ENCODE data around the gene MBIP.

Gene MBIP

GRCh38 chr14:36325853-36326252, 5.4 kb upstream of the MBIP start:
- ChIA-PET POLR2A (ENCODE audit: low non-redundant PET) (no interaction called here), CTCF (no interaction called here)
- TF ChIP-seq CTCF (conservative IDR thresholded peaks at IDR 0.05; ENCODE audit: low read depth) = no peak
- H3K27ac ChIP-seq = no peak overlapping the region
- DNase-seq (ENCODE audit: low spot score) = no peak

DNA sequence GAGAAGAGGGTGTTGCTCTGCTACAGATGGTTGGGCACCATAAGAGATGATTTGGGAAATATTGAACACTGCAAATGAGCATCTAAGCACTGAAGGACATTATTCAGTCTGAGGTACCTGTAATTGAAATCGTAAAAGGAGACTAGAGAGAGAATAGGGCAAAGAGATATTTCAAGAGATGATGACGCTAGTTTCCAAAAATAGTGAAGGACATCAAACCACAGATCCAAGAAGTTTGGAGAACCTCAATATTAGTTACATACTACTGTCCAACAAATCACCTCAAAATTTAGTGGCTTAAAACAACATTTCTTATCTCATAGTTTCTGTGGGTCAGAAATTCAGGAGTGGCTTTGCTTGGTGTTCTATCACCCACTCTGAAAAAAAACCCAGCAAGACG, 4.5 kb upstream of the MBIP start:
- no peak for DNase-seq (ENCODE audit: low spot score)
- POLR2A ChIA-PET (ENCODE audit: low non-redundant PET) = no interaction called here
- H3K27ac ChIP-seq = no peak overlapping the region
- TF ChIP-seq CTCF (conservative IDR thresholded peaks at IDR 0.05; ENCODE audit: low read depth) = no peak
- CTCF ChIA-PET = no interaction called here

- ChIA-PET CTCF (interaction anchor here (0.6 to 1.0 kb wide), 5 partner anchors 47 to 1364 kb away, joined by 3 to 5 read pairs (median 3); no protein-coding TSS in a partner anchor), POLR2A (ENCODE audit: low non-redundant PET) (interaction anchor here (0.5 to 0.6 kb wide), 2 partner anchors 61 to 90 kb away, joined by 3 read pairs; no protein-coding TSS in a partner anchor)
- no peak overlapping the region for H3K27ac ChIP-seq
- TF ChIP-seq CTCF (conservative IDR thresholded peaks at IDR 0.05; ENCODE audit: low read depth) = no peak
- DNase-seq (ENCODE audit: low spot score) = no peak
Observed at GRCh38 chr14:36320897-36321381, 502 bp upstream of the MBIP start.

DNA sequence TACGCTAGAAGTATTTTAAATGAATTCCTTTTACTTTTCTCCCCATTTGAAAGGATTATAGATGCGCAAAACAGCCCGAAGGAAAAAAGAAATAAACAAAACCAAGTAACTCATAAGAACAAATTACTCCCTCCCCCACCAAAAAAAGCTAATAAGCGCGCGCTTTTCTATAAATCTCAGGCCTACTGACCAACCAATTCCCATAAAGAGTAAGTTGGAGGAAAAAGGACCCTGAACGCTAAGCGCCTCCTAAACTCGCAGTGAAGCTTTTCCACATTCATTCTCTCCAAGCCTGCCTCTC, 588 bp downstream of the MBIP start:
- CTCF ChIA-PET = interaction anchor here (0.7 to 0.9 kb wide), 2 partner anchors 148 to 204 kb away, joined by 3 to 4 read pairs; no protein-coding TSS in a partner anchor
- no peak for TF ChIP-seq CTCF (conservative IDR thresholded peaks at IDR 0.05; ENCODE audit: low read depth)
- POLR2A ChIA-PET (ENCODE audit: low non-redundant PET) = no interaction called here
- peak overlapping the region; percentile 83 for H3K27ac ChIP-seq
- no peak for DNase-seq (ENCODE audit: low spot score)

DNA sequence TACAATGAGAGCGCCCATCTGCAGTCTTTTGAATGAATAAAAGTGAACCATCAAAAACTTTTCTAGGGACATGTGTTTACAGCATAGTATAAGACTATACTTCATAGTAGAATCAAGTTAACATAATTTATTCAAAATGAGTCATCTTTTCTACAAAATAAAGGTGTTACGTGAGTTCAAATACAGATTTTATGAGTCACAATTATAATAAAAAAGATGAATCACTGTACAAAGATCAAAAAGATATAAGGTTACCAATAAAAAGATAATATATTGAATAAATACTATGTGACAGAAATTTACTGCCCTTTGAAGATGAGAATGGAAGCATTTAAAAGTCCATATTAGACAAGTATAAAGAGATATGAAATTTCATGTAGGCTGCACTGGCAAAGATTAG, 2.8 kb downstream of the MBIP start:
- no peak overlapping the region for H3K27ac ChIP-seq
- DNase-seq (ENCODE audit: low spot score) = peak; percentile 49
- ChIA-PET CTCF (no interaction called here), POLR2A (ENCODE audit: low non-redundant PET) (no interaction called here)
- TF ChIP-seq CTCF (conservative IDR thresholded peaks at IDR 0.05; ENCODE audit: low read depth) = no peak

- CTCF ChIA-PET = interaction anchor here (0.7 kb wide), 1 partner anchor 21 kb away, joined by 3 read pairs; no protein-coding TSS in a partner anchor
- POLR2A ChIA-PET (ENCODE audit: low non-redundant PET) = no interaction called here
- H3K27ac ChIP-seq = no peak overlapping the region
- no peak for DNase-seq (ENCODE audit: low spot score)
- TF ChIP-seq CTCF (conservative IDR thresholded peaks at IDR 0.05; ENCODE audit: low read depth) = no peak
Observed at GRCh38 chr14:36316131-36316530, 4.3 kb downstream of the MBIP start.
